Measurements from ENCODE around the gene SULT1A2.

DNA sequence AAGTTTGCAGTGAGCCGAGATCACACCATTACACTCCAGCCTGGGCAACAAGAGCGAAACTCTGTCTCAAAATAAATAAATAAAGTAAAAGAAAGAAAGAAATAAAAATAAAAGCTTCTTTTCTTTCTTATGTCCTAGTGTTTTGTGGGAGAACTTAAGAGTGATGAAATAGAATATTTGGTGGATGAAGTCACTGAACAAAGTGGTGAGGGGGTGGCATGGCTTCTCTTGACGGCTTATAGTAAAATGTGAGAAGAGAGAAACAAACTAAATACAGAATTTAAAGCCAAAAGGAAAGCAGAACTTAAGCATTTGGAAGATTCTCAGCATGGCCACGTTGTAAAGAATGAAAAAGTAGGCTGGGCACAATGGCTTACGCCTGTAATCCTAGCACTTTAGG is 27.8 kb downstream of the SULT1A2 start:
- TF ChIP-seq, protein P1, sequence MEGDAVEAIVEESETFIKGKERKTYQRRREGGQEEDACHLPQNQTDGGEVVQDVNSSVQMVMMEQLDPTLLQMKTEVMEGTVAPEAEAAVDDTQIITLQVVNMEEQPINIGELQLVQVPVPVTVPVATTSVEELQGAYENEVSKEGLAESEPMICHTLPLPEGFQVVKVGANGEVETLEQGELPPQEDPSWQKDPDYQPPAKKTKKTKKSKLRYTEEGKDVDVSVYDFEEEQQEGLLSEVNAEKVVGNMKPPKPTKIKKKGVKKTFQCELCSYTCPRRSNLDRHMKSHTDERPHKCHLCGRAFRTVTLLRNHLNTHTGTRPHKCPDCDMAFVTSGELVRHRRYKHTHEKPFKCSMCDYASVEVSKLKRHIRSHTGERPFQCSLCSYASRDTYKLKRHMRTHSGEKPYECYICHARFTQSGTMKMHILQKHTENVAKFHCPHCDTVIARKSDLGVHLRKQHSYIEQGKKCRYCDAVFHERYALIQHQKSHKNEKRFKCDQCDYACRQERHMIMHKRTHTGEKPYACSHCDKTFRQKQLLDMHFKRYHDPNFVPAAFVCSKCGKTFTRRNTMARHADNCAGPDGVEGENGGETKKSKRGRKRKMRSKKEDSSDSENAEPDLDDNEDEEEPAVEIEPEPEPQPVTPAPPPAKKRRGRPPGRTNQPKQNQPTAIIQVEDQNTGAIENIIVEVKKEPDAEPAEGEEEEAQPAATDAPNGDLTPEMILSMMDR (IDR thresholded peaks at IDR 0.05) = no peak
- no peak for TF ChIP-seq POLR2A (IDR thresholded peaks at IDR 0.05)

All from body of pancreas (tissue), 4 donors.